Activated CD4-positive, alpha-beta T cell treated with anti-CD3 and anti-CD28 coated beads for 48 hours (primary cell): Measurements from ENCODE around the gene FAM20C.
"Not testable (repeated sequence)": the region's sequence is repeated elsewhere in the genome, so short reads cannot be mapped to it uniquely, and the experiment has no call there.

Experiments used
- DNase-seq: peaks from one replicate; pipeline ENCODE4 v3.0.0-alpha.2; 2020

The FAM20C gene

DNA sequence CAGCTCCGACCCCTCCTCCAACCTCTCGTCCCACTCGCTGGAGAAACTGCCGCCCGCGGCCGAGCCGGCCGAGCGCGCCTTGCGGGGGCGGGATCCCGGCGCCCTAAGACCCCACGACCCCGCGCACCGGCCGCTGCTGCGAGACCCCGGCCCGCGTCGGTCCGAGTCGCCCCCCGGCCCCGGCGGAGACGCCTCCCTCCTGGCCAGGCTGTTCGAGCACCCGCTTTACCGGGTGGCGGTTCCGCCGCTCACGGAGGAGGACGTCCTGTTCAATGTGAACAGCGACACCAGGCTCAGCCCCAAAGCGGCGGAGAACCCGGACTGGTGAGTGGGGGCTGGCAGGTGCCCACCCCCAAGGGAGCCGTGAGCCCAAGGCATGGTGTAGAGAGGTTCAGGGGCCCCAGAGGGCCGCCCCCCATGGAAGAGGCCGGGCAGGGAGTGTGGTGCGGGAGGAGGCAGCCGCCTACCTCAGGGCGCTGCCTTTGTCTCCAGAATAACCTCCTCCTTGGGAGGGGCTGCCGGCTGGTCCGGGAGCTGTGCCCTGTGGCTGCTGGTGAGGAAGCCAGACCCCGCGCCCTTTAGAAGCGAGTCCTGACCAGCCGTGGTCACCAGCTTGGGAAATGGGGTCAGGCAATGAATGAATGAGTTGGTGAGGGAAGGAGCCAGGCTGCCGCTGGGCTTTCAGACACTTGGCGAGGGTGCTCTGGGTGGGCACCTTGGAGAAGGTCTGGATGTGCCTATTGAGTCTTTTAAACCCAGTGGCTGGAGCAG lies 1.3 kb downstream of the FAM20C start:
- no peak for DNase-seq

DNA sequence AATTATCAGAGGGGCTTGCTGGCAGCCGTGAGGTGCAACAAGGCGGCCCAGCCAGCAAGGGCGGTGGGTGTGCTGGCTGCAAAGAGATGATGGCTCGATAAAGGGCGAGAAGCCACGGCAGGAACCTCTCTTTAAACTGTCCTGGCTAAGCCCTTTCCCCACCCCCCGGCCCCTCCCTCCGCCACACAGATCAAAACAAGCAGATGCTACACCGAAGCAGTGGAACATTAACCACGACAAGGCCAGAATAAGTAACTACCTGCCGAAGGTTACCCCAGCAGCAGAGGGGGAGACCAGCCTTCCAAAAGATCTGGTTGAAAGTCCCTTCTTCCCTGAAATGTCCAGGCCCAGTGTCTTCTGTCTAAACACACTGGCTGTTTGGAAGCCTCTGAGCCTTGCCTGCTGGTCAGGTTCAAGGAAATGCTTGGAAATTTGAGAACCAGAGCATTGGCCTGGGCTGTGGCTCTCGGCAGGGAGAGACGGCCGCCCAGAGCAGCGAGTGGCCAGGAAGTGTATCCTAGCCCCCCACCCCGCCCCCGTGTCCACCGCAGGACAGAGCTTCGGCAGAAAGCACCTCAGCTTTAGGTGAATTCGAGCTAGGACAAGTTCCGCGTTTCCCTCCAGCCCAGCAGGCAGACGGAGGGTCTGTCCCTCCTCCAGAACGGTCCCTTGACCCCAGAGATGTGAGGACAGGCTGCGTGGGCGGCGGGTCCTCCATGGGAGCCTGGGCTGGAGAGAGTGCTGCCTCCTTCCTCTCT lies 2.1 kb downstream of the FAM20C start:
- DNase-seq = no peak

DNA sequence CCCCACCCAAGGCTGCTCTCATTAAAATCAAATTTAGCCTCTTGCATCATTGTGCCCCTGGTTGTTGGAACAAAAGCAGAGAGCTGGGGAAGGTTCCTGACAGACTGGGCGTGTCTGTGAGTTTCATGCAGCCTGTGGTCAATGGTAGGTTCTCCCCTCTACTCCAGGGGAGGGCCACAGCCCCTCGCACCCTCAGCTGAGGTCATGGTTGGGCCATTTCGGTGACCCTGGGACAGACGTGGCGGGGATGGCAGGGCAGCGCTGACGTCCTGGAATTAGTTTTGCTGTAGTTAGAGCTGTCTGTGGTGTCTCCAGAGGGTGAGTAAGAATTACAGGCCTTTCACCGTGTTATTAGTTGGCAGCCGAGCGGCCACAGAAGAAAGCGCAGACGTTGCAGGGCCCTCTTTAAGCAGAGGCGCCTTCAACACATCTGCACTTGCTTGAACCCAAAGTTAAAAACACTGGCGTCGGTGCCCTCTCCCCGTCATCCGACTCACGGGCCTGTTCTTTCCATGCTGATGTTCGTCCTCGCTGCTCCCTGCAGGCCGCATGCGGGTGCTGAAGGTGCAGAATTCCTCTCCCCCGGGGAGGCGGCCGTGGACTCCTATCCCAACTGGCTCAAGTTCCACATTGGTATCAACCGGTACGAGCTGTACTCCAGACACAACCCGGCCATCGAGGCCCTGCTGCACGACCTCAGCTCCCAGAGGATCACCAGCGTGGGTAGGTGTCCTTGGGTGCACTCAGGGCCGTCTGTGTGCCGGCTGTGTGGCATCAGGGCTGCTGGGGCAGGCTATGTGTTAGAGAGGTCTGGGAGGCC lies 2.8 kb downstream of the FAM20C start:
- no peak for DNase-seq

DNA sequence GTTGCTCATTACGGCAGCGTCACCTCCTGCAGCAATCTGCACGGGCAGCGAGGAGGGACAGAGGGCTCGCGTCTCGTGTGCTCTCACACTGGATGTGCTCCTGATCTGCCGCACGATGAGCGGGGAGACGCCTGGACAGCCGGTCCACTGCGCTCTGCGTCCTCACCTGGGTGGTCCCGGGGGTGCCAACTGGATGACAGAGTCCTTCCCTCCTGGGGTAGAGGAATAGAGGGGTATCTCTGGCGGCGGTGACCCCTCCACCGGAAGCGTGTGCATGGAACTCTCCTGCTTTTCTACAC lies 3.4 kb downstream of the FAM20C start:
- no peak for DNase-seq

DNA sequence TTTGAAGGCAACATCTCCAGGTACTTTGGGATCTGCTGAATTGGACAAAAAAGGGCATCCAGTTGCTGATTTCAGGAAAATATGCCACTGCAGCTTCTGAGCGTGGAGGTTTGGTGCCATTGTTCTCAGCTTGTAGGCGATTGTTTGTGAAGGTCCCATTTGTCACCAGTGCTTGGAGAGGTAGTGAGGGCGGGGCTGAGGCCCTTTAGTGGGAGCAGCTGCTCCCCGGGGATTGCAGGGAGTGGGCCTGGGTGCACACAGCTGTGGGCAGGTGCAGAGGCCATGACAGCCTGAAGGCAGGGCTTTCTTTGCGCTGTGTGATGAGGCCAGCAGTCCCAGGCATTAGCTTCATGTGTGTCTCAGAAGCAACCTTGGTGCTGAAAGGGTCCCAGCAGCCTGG lies 3.9 kb downstream of the FAM20C start:
- no peak for DNase-seq

DNA sequence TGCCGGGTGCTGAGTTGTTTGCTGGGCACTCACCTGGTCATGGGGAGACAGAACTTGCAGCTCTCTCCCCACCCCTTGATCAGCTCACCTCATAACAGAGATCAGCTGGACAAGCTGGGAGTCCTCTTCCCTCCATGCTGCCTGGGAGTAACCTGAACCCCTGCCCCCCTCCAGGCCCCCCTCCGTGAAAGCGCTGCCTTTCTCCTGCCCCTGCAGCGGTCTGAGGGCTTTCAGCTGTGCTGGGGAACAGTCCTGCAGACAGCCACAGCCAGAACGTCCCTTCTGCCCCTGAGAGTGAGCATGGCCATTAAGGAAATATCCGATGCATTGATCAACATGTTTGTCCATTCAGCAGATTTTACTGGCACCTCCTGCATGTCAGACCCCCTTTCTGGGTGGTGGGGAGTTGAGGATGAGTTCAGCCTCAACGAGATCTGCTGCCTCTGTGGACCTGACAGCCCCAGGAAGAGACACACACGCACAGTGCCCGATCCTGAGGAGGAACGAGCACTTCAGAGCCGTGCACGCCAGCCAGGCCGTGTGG lies 4.5 kb downstream of the FAM20C start:
- no peak for DNase-seq

DNA sequence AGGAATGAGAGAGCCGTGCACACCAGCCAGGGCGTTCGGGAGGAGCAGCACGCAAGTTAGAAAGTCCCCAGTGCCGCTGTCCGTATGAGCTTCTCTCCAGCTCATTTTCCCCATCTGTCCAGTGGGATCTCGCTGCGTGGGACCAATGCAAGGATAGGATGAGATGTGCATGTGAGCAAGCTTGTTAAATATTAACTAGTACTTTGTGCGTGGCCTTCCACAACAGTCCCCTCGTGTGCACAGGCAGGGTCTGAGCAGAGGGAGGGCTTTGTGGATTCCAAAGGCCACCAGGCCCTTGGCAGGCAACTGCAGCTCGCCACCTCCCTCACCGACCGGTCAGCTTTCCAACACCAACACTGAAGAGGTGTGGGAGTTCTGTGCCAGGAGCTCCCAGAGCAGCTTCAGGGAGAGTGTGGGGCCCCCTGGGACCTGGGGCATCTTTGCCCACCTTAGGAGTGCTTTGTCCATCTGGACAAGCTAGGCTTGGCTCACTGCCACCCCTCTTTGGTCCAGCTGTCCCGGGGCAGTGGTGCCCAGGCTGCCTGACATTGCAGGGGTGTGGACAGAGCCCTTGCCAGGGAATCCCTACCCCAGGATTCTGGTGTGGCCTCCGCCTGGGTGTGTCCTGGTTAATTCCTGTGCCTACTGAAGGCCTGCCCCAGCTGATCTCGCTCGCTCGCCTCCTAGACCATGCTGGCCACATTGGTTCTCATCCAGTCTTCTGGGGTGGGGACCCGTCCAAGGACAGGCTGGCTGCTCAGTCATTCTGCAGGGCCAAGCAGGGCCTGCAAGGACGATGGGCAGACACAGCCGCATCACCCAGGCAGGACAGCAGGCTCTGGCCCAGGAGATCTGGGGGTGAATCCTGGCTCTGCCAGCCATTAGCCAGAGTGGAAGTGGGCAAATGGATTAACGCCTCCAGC lies 5.3 kb downstream of the FAM20C start:
- no peak for DNase-seq

DNA sequence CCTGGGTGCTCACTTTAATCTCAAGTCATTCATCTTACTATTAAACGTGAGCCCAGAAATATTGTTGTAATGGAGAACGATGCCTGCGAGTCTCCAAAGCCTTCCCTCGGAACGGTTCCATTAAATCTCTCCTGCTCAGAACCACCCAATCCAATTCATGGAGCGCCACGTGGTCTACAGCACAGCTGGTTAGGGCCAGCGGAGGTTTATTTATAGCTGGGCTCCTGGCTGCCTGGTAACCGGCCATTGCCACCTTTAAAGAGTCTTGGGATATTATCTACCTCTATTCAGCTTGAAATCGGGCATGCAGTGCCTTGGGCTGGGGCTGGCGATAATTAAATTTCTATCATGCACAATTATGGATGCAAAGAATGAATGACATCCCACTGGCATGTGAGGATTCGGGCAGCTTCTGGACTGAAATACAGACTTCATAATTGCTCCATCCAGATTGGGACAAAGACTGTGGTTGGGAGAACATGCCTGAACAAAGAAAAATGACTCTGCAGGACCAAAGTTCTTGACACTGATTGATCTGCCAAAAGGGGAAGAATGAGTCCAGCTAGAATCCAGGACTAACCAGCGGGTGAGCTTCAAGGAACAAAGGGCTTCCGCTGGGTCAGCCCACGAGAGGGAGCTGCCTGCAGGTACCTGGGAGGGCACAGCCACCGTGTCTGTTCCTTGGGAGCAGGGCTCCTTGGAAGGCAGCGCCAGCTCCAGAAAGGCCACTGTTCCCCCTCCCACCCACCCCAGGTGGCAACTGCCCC lies 7.3 kb downstream of the FAM20C start:
- DNase-seq = no peak

DNA sequence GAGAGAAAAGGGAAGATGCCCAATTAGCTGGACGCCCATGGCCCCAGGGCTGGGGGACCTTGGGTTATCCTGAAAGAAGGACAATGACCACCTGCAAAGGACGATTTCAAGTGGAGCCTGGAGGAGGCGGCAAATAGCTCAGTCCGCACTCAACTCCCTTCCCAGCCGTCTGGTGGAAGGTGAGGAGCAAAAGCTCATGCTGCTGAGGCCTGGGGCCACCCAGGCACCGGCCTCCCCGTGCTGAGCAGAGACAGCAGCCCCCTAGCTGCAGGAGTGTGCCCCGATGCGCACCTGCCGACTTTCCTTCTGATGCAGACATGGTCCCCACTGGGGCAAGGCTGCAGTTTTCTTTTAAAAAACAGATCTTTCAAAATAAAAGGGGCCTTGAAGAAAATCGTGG lies 7.9 kb downstream of the FAM20C start:
- no peak for DNase-seq

DNA sequence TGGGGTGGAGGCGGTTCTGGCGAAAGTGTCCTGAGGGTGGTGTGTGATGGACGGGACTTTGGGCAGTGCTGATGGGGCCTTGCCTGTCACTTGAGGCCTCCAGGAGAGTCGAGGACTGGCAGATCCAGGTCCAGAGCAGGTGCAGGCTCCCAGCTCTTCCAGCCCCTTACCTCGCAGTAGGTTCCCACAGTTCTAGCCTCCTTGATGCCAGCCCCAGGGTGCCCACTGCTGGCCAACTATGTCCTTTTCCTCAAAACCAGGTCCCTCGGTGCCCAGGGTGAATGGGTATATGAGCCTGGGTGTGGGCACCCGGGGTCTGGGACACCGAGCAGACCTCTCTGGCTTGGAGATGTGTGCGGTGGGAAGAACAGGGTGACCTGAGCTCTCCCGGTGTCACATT lies 8.3 kb downstream of the FAM20C start:
- no peak for DNase-seq

DNA sequence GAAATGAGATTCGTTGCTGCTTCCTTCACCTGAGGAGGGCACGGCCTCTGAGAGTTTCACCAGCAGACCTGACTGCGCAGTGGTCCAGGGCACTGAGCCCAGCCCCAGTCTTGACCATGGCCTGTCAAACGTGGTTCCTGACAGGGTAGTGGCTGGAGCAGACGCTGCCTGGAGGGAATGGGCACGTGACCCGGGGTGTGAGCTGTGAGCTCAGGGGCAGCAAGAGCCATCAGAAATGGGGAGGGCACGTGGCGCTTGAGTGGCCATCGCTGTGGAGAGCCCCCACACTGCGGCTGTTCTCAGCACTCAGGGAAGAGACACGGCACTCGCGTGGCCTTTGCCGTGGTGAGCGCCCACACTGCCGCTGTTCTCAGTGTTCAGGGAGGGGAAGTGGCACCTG lies 12.0 kb downstream of the FAM20C start:
- no peak for DNase-seq

DNA sequence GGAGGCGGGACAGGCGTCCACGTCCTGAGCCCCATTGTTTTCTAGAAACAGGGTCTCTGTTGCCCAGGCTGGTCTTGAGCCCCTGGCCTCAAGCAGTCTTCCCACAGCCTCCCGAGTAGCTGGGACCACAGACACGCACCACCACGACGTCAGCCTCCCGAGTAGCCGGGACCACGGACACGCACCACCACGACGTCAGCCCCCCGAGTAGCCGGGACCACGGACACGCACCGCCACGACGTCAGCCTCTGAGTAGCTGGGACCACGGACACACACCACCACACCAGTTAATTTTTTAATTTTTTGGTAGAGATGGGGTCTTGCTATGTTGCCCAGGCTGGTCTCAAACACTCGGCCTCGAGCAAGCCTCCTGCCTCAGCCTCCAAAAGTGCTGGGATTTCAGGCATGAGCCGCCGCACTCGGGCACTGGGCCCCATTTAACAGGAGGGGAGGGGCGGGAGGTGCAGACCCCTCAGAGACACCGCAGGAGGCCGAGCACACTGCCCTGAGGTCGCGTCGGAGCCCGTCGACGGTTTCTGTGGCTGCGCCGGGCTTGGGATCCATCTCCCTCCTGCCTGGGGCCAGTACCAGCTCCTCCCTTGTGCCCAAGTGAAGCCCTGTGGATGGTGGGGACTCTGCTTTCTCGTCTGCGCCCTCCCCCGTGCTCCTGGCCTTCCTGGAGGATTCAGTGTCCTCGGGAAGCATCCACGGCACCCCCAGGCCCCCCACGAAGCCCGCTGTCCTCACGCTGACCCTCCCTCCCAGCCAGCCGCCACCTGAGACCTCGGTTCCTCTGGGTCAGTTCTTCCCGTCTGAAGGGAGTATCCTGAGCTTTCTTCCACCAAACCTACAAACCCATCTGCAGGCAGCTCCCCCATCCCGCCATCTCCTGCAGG lies 13.0 kb downstream of the FAM20C start:
- DNase-seq = no peak

DNA sequence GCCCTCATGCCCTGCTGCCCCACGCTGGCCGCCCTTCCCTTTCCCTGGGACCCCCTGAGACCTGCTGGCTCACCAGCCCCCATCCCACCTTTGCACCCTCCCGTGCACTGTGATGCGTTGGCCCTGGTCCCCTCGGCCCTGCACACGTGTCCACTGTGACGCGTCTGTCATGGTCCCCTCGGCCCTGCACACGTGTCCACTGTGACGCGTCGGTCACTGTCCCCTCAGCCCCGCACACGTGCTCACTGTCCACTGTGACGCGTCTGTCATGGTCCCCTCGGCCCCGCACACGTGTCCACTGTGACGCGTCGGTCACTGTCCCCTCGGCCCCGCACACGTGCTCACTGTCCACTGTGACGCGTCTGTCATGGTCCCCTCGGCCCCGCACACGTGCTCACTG lies 14.0 kb downstream of the FAM20C start:
- DNase-seq = not testable (repeated sequence)

DNA sequence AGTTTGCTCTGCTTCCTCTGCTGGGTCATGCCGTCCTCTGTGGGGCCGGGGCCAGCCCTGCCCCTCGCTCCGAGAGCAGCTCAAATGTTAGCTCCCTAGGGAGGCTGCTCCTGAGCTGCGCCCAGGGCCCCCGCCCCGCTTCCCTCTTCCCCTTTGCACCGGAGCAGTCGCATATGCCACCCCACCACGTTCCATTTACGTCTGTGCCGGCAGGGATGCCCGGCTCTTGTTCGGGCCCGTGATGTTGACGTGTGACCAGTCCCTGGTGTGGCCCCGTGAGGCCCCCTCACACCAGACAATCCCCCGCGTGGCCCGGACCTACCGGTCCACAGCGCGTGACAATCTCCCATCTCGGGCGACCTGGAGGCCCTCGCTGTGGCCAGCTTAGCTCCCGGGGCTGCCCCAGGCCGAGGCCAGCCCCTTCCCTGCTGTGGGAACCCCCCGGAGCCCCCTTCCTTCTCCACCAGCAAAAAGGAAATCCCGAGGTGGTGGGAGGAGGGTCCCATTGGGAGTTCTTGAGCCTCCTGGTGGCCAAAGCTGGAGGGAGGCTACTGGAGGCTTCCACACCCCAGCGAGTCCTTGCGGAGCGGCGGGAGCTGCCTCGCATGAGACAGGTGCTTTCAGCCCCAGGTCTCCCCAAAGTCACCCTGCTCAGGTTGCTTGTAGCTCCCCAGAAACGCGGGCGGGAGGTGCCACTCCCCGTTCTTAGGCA lies 15.2 kb downstream of the FAM20C start:
- no peak for DNase-seq

DNA sequence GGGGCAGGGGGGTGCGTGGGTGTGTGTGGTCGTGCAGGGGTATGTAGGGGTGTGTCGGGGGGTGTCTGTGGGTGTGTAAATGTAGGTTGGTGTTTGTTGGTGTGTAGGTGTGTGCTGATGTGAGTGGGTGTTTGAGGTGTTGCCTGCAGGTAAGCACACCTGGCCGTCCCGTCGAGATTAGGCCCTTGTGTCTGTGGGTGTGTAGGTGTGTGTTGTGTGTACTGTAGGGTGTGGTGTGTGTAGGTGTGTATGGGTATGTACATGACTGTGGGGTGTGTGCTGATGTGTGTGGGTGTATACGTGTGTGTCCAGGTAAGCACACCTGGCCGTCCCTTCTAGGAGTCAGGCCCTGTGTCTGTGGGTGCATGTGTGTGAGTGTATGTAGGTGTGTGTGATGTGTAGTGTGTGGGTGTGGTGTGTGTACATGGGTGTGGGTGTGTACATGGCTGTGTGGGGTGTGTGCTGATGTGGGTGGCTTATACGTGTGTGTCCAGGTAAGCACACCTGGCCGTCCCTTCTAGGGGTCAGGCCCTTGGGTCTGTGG lies 15.8 kb downstream of the FAM20C start:
- DNase-seq = no peak

DNA sequence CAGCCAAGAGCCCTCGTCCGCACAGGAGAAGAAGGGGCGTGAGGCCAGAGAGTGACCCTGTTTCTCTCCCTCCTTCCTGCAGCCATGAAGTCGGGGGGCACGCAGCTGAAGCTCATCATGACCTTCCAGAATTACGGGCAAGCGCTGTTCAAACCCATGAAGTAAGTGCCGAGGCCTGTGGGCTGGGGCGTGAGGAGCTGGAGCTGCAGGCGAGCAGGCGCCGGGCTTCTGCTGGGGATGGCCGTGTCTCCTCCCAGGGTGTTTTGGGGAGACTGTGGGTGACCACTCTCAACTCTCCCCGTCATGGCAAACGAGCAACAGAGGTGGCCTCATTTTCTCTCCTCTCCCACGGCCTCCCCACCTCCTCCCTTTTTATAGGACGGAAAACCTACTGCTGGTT lies 16.4 kb downstream of the FAM20C start:
- DNase-seq = no peak

DNA sequence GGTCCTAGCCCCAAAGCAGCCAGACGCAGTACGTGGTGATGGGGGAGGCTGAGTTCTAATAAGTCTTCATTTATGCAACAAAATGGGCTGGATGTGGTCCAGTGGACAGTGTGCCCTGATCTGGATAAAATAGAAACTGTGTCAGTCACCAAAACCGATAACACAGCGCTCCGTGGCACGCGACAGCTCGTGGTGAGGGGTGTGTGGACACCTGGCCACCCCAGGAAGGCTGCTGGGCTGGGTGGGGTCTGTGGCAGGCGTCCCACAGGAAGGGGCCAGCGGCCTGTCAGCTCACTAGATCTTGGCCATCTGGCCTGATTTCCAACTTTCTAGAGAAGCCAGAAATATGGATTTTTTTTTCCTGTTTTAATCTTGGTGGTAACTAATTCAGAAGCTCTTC lies 17.0 kb downstream of the FAM20C start:
- no peak for DNase-seq

DNA sequence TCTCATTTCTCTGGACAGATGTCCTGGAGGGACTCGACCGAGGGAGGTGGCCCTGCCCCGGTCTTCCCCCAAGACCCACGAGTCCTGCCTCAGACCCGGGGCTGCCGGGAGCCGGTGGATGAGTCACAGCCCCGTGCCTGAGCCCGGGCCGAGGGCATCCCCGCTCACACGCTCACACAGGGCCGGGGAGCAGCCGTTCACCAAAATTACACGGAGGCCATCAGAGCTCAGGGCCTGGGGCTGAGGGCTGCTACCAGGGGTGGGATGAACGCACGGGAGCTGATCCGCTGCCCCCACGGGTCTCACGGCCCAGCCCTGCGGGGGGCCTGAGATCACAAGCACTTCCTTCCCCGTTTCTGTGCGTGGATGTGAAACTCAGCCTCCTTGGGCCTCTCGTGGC lies 17.5 kb downstream of the FAM20C start:
- no peak for DNase-seq

DNA sequence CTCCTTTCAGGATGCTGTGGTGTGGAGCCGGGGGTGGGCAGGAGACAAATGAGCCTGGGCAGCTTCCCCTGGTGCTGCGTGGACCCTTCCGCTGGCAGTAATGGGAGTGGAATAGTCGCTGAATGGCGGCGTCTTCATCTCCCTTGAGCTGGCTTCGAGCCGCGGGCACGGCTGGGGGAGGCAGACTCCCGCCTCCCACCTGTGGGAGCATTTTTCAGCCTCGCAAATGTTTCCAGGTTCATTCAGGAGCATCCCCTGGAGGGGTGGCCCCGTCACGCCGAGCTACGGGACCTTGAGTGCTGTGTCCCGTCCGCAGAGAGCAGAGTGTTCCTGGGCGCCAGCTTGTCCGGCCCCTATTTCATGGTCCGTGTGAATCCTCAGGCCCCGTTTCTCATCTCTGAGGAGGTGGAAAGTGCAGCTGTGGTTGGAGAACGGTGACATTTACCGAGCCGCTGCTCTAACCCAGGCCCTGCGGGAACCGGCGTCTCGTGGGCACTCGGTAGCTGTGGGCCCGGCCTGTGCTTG lies 18.1 kb downstream of the FAM20C start:
- no peak for DNase-seq
